GM21825 (cell line): ENCODE results near the gene DGKB.

Experiments
- ATAC-seq: cut with Tn5 transposase; IDR thresholded peaks from one replicate; pipeline ENCODE4 v1.9.1; 2021; ENCODE audit warnings: mild to moderate bottlenecking, moderate library complexity; ENCODE audit not compliant: unreplicated experiment

DGKB gene

DNA sequence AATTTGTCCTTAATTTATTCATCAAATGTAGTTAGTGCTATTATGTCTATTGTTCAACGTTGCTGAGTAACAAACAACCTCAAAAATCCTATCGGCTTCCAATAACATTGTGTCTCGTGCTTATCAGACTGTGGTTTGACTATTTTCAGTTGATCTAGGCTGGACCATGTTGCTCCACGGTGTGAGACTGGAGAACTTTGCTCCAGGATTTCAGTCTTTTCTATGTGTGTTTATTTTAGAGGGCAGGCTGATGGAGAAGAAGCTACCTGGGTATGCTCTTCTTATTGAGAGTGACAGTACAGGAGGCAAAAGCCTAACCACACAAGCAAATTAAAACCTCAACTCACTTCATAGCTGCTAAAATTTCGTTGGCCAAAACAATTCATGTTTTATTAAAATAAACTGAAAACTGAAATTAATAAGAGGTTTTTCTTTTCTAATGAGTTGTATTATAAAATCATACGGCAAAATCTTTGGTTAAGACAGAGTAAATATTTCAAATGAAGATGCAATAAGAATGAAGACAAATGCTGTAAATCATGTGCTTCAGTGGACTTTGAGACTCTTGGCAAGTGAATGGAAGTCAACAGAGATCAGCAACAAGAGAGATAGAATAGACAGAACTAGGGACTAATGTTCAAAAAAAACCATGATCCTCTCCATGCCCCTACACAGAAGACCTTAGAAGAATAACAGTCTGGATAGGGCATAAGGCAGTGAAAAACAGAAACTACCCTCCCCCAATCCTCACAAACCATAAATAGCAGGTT lies 495.1 kb downstream of the DGKB start:
- ATAC-seq = no peak

DNA sequence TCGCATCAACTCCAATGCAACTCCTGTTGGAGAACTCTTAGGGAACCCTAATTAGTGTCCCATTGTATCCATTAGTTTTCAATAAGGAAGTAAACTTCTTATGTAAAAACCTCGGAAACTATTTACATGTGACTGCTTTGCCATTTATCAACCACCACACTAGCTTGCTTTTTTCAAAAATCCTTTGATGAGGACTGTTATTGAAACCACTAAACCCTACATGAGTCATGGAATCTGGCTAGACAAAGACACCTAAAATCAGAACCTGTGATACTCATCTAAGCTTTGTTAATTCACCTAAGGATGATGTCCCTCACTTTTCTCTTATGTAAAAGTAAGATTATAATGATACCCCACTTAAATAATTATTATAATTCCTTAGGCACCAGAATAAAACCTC lies 499.0 kb downstream of the DGKB start:
- ATAC-seq = no peak

DNA sequence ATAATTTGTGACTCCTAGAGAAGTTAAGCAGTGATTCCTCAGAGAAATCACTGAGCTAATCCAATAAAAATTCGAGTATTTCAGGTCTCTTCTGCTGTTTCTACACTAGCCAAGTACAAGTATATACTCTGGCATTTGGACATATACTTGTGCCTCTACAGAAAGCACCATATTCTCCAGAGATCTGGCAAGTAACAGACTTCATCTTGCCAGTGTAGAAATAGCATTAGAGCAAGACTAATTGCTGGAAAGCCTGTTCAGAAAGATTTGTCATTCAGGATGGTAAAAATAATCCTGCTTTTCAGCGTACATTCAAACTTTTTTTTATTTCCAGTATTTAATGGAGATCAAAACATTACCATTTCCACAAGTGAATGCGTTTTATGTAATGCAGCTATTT lies 502.3 kb downstream of the DGKB start:
- no peak for ATAC-seq

DNA sequence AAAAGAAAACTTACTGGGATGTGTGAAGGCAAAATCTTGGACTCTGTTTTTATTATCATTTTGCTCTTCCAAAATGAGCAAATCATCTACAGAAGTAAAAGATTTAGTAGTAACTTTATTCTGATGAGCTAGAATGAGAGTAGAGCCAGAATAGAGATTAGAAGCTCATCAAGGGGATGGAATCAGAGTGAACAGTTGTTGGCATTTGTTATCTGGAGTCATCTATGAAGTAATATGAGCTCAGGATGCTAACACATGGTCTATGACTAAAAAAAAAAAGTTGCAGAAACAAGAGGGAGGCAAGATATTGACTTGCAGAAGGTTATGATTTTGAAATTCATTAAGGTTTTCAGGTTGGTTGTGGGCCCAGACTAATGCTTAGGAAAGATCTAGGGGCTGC lies 504.0 kb downstream of the DGKB start:
- ATAC-seq = no peak

DNA sequence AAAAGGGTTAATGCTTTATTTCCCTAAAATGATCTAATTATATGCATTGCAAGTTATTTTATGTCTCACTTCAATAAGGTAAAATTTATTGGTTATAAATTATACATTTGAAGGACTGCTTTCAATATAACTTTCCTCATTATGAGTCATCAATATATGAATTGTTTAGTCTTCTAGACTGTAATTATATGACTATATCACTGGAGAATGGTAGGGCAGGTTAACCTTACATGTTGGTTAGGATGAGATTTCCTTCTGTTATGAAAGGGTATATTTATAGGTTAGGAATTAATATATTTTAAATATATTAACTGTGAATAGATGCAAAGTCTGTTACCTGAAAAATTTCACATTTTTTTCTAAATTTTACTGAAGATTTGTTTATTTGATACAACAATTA lies 506.7 kb downstream of the DGKB start:
- no peak for ATAC-seq

DNA sequence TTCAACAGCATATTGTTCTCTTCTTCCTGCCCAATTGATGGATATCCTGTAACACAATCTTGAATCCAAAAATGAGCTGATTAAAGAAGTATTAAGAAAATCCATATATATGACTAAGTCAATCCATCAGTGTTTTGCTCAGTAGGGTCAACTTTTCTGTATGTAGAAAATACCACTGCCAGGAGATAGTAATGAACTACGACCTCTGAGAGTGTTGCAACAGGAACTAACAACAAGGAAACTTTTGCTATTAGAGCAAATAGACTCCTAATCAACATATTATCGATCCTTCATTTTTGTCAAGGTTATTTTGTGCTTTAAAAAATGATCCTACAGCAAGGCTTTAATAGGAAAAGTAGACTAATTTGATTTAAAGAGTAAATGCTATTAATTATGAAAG lies 507.8 kb downstream of the DGKB start:
- ATAC-seq = no peak

DNA sequence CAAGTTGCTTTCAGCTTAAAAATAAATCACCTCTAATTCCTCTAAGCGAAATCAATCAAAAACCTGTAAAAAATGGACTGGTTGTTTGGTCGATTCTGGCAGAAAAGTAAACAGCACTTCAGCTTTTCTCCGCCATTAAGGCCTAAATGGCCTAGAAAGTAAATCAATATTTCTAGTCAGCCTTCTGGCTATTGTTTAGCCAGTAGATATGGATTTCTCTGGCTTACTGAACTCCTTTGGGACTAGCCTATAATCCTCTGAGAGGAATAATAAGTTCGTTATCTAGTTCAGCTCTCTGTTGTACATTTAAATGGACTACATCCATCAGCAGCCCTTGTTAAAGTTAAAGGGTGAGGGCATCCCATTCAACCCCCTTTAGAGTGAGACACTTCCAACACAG lies 513.0 kb downstream of the DGKB start:
- no peak for ATAC-seq

DNA sequence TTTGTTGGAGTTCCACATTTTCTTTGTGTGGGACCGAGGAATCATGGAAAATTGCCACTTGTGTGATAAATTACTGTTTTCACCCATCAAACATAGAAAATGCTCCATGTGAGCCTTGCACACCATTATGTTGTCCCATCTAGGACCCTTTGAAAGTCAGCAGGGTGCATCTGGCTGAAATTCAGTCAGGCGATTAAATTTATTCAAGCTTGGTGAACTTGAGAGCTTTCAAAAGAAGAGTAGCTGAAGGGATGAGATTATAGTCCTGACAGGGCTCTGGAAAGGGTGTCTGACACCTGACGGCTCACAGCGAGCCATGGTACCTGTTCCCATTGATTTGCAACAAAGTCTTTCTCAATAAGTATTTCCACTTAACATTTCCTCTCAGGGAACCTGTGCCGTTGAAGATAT lies 513.4 kb downstream of the DGKB start:
- no peak for ATAC-seq

DNA sequence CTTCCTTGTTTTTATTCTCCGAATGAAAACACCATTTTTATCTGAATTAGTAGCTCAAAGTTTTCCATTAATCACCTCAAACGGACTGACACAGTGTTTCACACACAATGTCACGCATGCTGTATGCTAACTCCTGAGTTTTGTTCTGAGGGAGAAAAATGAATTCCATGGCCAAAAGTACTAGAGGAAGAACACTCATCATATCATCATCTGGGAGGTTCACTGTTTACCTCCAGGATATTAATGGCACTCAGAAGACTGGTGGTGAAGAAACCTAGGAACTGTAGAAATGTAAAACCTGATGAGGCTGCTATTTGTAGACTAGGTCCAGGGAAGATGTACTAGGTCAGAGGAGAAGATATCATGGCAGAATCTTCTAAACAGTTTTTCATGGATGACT lies 517.5 kb downstream of the DGKB start:
- ATAC-seq = no peak

DNA sequence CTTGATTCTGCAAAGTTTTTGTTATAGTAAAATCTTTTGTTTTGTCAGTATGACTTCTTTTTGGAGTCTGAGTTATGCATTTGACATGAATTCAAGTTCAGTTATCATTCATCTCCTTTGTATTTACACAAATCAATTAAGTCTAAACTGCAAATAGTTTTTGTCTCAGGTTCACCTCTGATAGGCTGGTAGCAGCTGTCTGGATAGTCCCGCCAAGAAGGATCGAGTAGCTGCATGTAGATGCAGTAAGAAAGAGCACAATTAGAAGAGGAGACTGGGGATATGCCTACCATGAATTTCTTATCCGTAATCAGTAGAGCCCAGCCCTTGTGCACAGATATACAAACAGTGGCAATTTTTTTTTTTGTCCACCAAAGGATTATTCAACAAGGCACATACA lies 520.6 kb downstream of the DGKB start:
- ATAC-seq = no peak

DNA sequence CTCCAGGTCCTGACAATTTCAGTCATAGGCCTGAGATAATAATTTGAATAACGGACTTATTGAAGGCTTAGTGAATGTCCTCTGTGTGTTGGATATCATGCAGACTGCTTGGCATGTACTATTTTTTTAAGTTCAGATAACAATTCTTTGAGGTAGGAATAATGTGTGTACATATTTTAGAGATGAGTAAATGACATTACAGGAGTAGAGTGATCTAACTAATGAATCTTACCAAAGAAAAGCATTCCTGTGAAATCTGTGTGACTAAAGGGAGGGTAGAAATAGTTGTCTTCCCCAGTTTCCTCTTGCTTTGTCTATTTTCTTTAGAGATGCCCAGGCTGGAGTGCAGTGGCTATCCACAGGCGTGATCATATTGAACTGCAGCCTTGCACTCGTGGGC lies 521.2 kb downstream of the DGKB start:
- ATAC-seq = no peak

DNA sequence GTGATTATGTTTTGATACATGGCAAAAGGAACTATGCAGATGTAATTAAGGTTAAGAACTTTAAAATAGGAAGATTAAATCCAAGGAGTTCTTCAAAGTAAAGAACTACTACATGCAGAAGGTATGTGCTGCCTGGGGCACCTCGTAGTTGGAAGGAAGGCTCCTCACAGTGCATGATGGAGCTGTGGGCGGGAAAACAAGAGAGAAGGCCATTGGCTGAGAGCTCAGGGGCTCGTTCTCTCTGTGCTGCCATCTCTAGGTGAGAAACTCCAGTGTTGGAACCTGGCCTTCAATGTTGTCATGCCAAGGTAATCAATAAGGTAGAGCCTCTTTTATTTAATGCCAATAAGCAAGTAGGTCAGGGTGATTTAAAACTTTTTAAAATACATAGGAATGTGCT lies 521.7 kb downstream of the DGKB start:
- no peak for ATAC-seq

DNA sequence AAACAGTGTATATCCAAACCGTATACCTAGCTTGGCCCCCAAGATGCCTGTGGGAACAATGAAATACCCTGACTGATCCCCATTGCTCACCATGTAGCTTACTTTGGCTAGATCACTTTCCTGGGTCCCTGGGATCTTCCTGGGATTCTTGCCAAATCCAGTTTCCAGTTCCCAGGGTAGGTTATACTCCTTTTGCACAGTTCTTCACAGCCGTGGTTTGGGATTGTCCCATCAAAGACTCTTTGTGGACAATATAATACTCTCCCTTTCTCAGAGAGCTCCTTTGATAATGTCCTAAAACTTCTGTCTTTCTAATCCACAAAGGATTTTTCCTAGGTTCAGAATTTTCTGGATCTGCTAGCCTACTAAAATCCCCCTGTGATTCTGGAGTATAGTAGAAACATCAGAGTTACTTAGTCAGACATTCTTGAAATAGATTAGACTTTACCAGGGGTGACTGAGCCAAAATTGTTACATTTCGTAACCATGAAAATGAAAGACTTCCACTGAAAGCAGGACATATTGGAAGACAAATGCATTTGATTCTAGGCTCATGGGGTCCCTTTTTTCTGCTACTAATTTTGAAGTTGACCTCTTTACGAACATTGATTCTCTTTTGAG lies 524.8 kb downstream of the DGKB start:
- no peak for ATAC-seq

DNA sequence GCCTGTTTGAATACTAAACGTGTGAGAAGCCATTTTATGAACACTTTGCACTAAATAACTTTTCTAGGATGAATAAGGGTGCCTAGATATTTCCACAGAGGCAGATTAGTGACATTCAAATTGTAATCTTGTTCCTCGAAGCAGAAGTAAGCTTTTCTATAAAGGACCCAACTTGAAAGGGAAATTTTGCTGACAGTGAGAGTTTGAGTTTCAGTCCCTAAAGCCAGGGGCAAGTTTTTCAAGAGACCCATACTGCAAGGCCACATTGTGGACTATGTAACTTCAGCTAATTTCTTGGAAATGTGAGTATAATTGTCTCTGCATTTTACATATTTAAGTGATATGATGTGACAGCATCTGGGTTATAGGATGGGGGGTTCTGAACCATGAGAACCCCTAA lies 525.8 kb downstream of the DGKB start:
- no peak for ATAC-seq

DNA sequence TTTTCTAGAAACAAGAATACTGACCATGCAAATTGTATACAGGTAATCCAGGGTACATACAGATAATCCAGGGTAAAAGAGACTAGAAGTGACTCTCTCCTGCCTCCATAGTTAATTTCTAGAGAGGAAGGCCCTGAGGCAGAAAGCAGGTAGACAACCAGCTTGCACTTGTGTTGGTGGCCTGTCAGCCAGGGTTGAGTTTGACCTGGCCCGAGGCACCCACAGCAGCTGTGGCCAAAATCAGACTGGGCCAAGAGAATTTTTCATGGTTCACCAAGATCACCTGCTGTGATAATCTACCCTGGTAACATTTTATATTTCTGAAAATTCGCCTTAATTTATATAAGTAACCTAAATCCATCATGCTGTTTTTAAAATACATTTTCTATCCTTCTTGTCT lies 526.6 kb downstream of the DGKB start:
- no peak for ATAC-seq

DNA sequence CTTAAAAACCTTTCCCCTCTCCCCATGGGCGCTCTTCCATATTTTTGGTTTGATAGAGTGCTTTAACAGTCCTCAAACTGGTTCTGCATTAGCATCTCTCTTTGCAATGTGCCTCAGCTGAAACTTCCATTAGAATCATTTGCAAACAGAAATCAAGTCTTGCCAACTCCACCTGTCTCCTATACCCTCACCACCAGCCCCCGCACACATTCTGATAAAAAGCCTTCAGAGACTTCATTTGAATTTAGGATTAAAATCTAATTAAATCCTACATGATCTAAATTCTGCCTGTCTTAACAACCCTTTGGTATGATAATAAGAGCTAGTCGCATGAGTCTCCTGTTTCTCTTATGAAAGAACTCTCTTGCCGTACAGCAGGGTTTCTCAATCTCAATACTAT lies 528.2 kb downstream of the DGKB start:
- ATAC-seq = no peak

DNA sequence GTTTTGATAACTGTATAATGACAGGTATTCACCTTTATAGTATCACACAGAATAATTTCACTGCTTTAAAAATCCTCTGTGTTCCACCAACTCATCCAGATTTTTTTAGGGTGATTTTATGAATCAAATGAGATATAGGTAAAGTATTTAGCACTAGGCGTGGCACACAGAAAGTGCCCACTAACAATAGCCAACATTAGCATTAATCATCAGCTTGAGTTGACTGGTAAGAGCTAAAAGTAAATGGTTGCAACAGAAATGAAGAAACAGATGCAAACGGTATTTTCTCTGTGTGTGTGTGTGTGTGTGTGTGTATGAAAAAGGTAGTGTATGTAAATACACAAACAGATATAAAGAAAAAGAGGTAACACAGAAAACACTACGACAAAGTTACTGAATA lies 534.3 kb downstream of the DGKB start:
- ATAC-seq = no peak

DNA sequence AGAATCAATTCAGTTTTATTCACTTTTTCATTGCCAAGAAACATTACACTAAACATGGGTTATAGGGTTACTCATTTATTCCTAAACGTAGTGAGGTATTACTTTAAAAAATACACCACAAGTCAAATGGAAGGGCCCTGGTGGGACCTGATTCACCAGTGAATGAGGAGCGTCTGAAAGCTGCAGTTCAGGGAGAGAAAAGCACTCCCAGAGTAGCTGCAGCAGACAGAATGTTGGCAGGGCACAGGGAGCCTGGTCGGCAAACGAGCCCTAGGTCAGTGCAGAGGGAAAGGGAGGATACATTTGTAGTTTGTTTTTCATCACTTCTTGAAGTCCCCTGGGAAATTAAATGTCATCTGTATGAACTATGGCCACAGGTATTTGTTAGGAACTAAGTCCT lies 551.4 kb downstream of the DGKB start:
- no peak for ATAC-seq

DNA sequence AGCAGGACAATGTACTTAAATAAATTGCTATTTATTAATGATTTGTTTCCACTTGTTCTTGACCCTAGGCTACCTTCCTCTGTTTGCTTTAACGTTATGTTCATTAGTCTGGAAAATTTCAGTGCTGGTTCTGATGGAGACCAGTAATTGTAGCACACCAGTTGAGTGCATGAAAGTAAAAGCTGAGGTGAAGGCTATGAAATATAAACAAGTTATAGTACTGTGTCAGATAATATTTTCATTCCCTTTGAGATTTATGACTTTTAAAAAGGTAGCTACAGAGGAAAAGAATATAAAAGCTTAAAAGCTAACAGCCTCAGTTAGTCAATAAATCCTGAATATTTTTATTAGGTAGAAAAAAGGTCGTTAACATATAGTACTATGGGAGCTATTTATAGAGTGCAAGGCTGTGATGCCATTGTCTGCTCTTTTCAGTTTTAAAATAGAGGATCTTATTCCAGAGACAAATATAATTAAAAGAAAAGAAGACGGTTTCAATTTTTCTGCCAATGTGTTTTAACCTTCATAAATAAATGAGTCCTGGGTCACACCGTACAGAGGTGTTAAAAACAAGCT lies 561.3 kb downstream of the DGKB start:
- no peak for ATAC-seq

DNA sequence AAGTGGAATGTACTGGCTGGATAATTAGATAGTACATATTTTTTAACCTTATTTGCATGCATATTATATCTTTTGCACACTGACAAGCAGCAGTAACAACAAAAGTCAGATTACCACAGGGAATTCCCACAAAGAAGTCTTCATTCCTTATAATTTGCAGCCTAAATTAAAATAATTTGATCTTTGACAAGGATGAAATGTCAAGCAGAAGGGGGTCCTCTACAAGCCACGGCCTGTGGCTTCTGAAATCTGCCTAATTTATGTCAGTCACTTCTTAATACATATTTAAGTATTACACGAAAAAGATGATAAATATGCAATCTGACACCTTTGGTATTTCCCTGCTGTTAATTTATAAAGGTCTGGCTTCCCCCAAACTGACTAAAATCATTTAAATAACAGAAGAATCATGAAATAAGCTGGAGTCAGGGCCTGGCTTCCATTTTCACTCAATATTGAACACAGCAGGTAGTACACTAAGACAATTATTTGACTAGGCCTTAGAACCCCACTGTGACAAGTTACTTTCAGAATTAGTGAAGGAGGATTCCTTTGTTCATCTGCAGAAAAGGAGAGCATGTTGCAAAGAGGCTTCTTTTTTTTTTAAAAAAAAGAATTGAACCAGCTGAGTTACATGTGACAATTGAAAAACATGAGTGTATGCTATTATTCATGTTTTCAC lies 562.0 kb downstream of the DGKB start:
- ATAC-seq = no peak

DNA sequence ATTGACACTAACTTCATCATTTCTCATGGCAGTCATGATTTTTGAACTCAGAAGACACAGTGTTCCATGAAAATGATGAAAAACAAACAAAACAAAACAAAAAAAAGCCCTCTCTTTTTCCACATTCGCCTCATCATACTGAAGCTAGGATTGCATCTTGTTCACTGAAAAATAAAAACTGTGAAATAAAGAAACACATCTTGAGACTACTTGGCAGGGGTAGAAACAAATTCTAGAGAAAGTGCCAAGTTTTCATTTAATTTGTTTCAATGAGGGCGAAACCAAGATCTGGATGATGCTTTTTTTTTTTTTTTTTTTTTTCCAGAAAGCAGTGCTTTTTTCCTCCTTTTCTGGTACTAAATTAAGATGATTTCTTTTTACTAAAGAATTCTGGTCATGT lies 562.7 kb downstream of the DGKB start:
- no peak for ATAC-seq

DNA sequence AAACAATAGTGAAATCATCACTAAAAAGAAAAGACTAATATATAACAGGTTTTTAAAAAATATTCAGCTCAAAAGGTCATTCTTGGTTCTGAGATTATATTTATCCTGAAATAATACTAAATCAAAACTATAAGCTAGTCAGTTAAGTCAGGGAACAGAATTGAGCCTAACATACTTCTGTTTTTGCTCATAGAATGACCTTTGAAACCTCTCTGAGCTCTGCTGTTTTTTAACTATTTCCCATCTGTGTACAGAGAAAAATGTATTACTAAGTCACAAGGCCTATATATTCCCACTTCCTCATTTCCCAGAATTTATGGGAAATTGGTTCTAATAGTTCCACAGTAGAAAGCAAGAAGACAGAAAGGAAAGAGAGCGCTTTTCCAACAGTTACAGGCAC lies 566.3 kb downstream of the DGKB start:
- ATAC-seq = no peak
